GM18505 (cell line): ENCODE results near the gene CCSER1.
"Not testable (repeated sequence)": the region's sequence is repeated elsewhere in the genome, so short reads cannot be mapped to it uniquely, and the experiment has no call there.

ENCODE experiments used
- ATAC-seq: cut with Tn5 transposase; IDR thresholded peaks from one replicate; pipeline ENCODE4 v1.9.1; 2021; ENCODE audit not compliant: unreplicated experiment
- POLR2A ChIP-seq: IDR thresholded peaks from 4 replicates; pipeline ENCODE4 v1.6.1; 2011; ENCODE audit warnings: borderline replicate concordance; ENCODE audit not compliant: insufficient read depth, insufficient read length; ENCODE audit errors: extremely low read depth

CCSER1 gene

GRCh38 chr4:90421161-90421560, 294.0 kb downstream of the CCSER1 start:
- TF ChIP-seq POLR2A = no peak
- no peak for ATAC-seq

DNA sequence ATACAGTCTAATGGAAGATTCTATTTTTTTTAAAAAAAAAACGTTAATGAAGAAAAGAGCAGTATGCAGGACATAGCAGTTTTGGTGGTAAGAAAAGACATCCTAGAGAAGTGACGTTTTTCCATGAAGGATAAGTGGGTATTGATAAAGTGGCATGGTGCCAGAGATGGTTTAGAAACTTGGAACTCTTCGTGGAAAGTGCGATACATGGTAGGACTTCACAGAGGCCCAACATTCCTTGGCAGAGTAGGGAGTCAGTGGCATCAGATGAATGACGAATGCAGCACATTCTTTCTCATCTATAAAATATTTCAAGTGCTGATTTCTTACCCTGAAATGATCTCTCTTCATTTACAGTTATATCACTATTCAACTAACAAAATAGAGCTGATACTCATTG, 298.7 kb downstream of the CCSER1 start:
- ATAC-seq = no peak

GRCh38 chr4:90438522-90438921, 311.3 kb downstream of the CCSER1 start:
- no peak for ATAC-seq

More for the DNA sequence above, 298.7 kb downstream of the CCSER1 start:
- TF ChIP-seq POLR2A = no peak

GRCh38 chr4:90441770-90442169, 314.6 kb downstream of the CCSER1 start:
- no peak for TF ChIP-seq POLR2A
- ATAC-seq = no peak

More at GRCh38 chr4:90438522-90438921, 311.3 kb downstream of the CCSER1 start:
- TF ChIP-seq POLR2A = no peak

DNA sequence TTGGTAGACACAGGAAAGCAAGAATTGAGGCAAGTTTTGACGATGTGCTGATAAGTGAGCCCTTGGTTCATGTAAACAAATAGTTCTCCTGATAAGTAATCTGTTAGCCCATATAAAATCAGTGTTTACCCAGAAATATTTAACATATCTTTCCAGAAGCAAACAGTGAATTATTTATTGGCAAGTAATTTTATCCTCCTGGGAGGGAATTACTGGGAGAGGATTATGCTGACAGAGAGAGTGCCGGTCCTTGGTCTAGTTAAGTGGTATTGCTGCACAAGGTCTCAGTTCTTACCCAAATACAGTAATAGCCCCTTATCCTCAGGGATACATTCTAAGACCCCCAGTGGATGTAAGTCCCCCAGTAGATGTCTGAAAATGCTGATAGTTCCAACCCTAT, 315.4 kb downstream of the CCSER1 start:
- TF ChIP-seq POLR2A = no peak
- no peak for ATAC-seq

DNA sequence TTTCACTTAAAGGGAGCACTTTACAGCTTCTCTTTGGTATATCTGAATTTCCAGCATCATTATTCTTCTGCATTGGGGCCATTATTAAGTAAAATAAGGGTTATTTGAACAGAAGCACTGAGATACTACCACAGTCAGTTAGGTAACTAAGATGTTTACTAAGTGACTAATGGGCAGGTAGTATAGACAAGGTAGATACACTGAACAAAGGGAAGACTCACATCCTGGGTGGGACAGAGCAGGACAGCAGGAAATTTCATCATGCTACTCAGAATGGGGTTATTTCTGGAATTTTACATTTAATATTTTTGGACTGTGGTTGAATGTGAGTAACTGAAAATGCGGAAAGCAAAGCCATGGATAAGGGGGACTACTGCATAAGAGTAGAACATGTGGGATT, 316.0 kb downstream of the CCSER1 start:
- TF ChIP-seq POLR2A = no peak
- ATAC-seq = no peak

DNA sequence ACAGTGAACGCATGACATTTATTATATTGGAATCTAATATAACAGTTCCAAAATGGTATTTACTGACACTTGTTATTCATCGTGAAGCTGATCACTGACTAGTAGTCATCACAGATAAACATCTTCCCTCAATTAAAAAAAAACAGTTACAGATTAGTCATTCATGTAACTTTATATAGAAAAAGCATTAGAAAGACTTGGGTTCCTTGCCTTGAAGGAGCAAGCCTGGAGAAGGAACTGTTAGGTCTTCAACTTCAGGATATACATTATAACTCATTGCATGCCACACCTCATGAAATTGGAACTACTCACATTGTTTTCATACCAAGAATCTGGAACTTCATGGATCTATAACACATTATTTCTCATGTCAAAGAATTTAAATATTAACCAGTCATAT, 317.7 kb downstream of the CCSER1 start:
- ATAC-seq = no peak
- no peak for TF ChIP-seq POLR2A

GRCh38 chr4:90445380-90445779, 318.2 kb downstream of the CCSER1 start:
- TF ChIP-seq POLR2A = no peak
- no peak for ATAC-seq

DNA sequence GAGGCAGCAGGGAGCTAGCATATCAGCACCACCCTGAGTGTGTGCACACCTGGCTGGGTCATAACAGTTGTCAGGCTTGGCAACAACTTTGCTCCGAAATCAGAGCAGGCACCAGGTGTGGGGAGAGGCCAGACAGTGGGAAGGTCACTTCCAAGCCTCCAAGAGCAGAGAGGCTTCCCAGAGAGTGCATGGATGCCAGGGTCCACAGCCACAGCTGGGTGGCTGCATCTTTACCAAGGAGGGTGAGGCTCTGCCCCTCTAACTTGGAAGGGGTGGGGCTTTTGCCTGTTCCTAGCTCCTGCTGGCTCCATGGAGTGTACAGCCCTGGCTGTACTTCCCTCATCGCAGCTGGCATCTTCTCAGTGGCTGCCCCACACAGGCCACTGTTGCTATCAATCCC, 322.4 kb downstream of the CCSER1 start:
- ATAC-seq = no peak
- TF ChIP-seq POLR2A = no peak

- no peak for ATAC-seq
- TF ChIP-seq POLR2A = no peak
These were observed 329.7 kb downstream of the CCSER1 start for GRCh38 chr4:90456891-90457290.

- no peak for ATAC-seq
- TF ChIP-seq POLR2A = no peak
These were observed 330.6 kb downstream of the CCSER1 start for GRCh38 chr4:90457817-90458216.

DNA sequence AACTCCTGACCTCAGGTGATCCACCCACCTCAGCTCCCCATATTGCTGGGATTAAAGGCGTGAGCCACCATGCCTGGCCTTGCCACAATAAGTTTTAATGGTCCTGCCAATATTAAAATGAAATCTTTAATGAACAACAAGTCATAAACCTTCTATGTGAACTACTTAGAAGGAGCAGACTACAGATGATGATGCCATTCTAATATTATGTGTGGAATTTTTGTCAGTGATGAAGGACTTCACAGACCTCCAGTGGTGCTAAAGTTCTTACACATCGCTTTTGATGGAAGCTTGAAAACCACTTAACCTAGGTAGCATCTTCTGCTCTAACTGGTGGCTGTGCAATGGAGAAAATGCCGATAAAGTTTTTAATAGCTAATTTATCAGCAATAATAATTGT, 331.4 kb downstream of the CCSER1 start:
- ATAC-seq = no peak
- TF ChIP-seq POLR2A = no peak

- TF ChIP-seq POLR2A = no peak
- ATAC-seq = no peak
These were observed 347.3 kb downstream of the CCSER1 start for GRCh38 chr4:90474484-90474883.

DNA sequence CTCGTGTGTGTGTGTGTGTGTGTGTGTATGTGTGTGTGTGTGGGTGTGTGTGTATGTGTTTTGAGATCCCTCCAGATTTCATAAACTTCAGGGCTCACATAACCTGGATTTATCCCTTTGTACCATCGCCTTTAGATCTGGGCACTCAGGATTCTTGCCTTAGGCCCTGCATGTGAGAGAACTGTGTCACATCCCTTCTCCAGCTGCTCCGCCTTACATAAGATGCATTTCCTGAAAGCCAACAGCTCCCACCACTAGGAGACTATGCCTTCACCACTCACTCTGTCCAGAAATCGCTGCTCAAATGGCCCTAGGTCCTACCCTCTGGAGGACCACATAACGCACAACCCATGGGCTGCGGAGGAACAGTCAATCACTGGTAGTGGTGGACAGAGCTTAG, 348.8 kb downstream of the CCSER1 start:
- ATAC-seq = no peak
- no peak for TF ChIP-seq POLR2A

- no peak for TF ChIP-seq POLR2A
- no peak for ATAC-seq
These were observed 349.4 kb downstream of the CCSER1 start for GRCh38 chr4:90476586-90476985.

- ATAC-seq = not testable (repeated sequence)
These were observed 357.7 kb downstream of the CCSER1 start for GRCh38 chr4:90484894-90485293.
